AG04450 (cell line): ENCODE data around the gene MAP7D3. TPM values are rescaled to one million over a fixed set of nuclear protein-coding genes. Genes with fewer than 3 reads are reported as not detected.
"Not testable (repeated sequence)": the region's sequence is repeated elsewhere in the genome, so short reads cannot be mapped to it uniquely, and the experiment has no call there.

Experiments
- CTCF ChIA-PET: fragments of 300-600, 350-600 bp; formaldehyde crosslinking; extraction: SDS; loops from one replicate; lab custom pipeline; 2022; ENCODE audit warnings: antibody characterized with exemption, inconsistent platforms; lab: Charles Lee
- POLR2A ChIA-PET: fragments of 350-600 bp; formaldehyde crosslinking; extraction: SDS; loops from one replicate; lab custom pipeline; 2021; ENCODE audit warnings: antibody characterized with exemption, inconsistent platforms; lab: Yijun Ruan, JAX
- DNase-seq: peaks from one replicate; pipeline ENCODE4 v3.0.0-alpha.2; 2011; ENCODE audit warnings: low read depth, low spot score
- H3K27ac ChIP-seq: one replicate; pipeline ENCODE4 v1.5.1; 2012; ENCODE audit warnings: low read depth, low read length, control low read depth
- H3K27me3 ChIP-seq: one replicate; pipeline ENCODE4 v1.6.0; 2012; ENCODE audit warnings: low read length; ENCODE audit not compliant: control insufficient read depth, insufficient read depth
- H3K4me3 ChIP-seq: 2 replicates; pipeline ENCODE4 v1.5.1; 2011; ENCODE audit warnings: mild to moderate bottlenecking, low read depth, low read length, control low read depth
- H3K9me3 ChIP-seq: 2 replicates; pipeline ENCODE4 v1.5.1; 2012; ENCODE audit warnings: low read length; ENCODE audit not compliant: control insufficient read depth, insufficient read depth
- CTCF ChIP-seq: IDR thresholded peaks from 2 replicates; pipeline ENCODE4 v1.5.1; 2011; ENCODE audit warnings: low read depth, low read length, control low read depth, inconsistent platforms
- polyA minus RNA-seq: library from RNA; depleted of rRNA, polyadenylated mRNA; stranded (reverse); fragments of >200 nt; gene quantifications from 2 replicates; pipeline ENCODE4 v1.2.3, GENCODE V29; 2011; rRNA and poly(A)+ RNA removed
- polyA plus RNA-seq: library from polyadenylated mRNA; depleted of rRNA; stranded (reverse); fragments of >200 nt; gene quantifications from 2 replicates; pipeline ENCODE4 v1.2.3, GENCODE V29; 2011; rRNA removed

The MAP7D3 gene, protein sequence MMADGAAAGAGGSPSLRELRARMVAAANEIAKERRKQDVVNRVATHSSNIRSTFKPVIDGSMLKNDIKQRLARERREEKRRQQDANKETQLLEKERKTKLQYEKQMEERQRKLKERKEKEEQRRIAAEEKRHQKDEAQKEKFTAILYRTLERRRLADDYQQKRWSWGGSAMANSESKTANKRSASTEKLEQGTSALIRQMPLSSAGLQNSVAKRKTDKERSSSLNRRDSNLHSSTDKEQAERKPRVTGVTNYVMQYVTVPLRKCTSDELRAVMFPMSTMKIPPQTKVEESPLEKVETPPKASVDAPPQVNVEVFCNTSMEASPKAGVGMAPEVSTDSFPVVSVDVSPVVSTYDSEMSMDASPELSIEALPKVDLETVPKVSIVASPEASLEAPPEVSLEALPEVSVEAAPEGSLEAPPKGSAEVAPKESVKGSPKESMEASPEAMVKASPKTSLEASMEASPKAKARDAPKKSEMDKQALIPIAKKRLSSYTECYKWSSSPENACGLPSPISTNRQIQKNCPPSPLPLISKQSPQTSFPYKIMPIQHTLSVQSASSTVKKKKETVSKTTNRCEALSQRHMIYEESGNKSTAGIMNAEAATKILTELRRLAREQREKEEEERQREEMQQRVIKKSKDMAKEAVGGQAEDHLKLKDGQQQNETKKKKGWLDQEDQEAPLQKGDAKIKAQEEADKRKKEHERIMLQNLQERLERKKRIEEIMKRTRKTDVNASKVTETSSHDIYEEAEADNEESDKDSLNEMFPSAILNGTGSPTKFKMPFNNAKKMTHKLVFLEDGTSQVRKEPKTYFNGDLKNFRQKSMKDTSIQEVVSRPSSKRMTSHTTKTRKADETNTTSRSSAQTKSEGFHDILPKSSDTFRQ
- polyA plus RNA-seq (12.4 and 16.6 TPM in 2 replicates), polyA minus RNA-seq (14.7 and 17.3 TPM in 2 replicates)

- H3K9me3 ChIP-seq: no peaks in the 10 kb centered on the region
- CTCF ChIA-PET: no interaction called here
- POLR2A ChIA-PET: interaction anchor here (0.6 kb wide), 1 partner anchor 20 kb away, joined by 7 read pairs; no protein-coding TSS in a partner anchor
- no peak for DNase-seq
- no peaks in the 10 kb centered on the region for H3K27me3 ChIP-seq
- no peak for TF ChIP-seq CTCF
- H3K4me3 ChIP-seq: peak within 1 kb of the TSS; percentile 68
- no peak within 1 kb of the TSS for H3K27ac ChIP-seq
These were observed at the start of gene MAP7D3 for GRCh38 chrX:136251041-136251991. TSS of gene MAP7D3 (minus strand) at chrX:136251400. CDS start at chrX:136251358, 42 bp downstream.

GRCh38 chrX:136300721-136301120 lies 49.5 kb upstream of the MAP7D3 start, which contains the start of gene ADGRG4:
TSS of gene ADGRG4 (plus strand) at chrX:136300963. CDS start at chrX:136308778, 7,815 bp downstream.
- H3K4me3 ChIP-seq, POLR2A ChIA-PET: not testable (repeated sequence)

DNA sequence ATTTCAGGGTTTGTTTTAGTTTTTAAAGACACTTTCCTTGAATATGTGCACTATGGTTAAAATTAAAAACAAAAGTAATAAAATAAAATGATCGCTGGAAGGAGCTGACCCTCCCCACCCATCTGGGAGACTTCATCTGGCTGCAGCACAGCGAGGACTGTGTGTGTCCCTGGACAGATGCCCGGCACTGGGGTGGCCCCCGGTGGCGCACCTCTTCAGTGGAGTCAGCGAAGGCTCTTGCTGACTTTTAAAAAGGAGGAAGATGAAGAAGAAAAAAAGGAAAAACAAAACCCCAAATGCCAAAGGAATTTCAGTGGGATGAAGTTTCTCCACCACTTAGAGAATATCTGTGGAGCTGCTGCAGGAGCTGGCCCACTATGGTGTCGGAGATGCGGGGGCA lies 44.2 kb upstream of the MAP7D3 start:
- Histone ChIP-seq H3K9me3 (no peaks in the 10 kb centered on the region), H3K27me3 (no peaks in the 10 kb centered on the region), H3K27ac (no peak overlapping the region), H3K4me3 (no peak overlapping the region)
- CTCF ChIA-PET: no interaction called here
- POLR2A ChIA-PET: no interaction called here
- TF ChIP-seq CTCF: no peak
- DNase-seq: no peak

More at GRCh38 chrX:136300721-136301120, 49.5 kb upstream of the MAP7D3 start, which contains the start of gene ADGRG4:
- H3K27me3 ChIP-seq, CTCF ChIA-PET, H3K9me3 ChIP-seq, DNase-seq, H3K27ac ChIP-seq: not testable (repeated sequence)

- no peak for DNase-seq
- Histone ChIP-seq H3K27me3 (no peaks in the 10 kb centered on the region), H3K9me3 (no peaks in the 10 kb centered on the region), H3K4me3 (no peak overlapping the region), H3K27ac (no peak overlapping the region)
- no peak for TF ChIP-seq CTCF
- ChIA-PET CTCF (no interaction called here), POLR2A (no interaction called here)
These were observed 41.5 kb upstream of the MAP7D3 start for GRCh38 chrX:136292656-136293055.

DNA sequence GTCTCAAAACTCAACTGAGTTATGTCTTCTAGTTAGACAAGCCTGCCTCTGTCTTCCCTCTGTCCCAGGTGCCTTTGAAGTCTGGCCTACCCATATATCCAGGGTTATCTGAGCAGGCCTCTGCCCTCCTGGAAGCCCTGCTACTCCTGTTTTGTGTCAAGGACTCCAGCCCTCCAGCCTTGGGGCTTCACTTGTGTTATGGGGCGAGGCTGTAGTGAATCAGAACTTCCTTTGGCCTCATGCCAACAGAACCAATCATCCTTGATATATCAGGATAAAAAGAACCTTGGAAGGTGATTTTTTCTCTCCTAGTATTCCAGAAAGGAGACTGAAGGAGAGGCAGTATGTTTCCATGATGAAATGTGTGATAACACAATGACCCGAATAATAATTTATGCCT lies 40.6 kb upstream of the MAP7D3 start:
- Histone ChIP-seq H3K27ac (no peak overlapping the region), H3K27me3 (no peaks in the 10 kb centered on the region), H3K4me3 (no peak overlapping the region), H3K9me3 (no peaks in the 10 kb centered on the region)
- no peak for TF ChIP-seq CTCF
- CTCF ChIA-PET: no interaction called here
- POLR2A ChIA-PET: no interaction called here
- DNase-seq: no peak

DNA sequence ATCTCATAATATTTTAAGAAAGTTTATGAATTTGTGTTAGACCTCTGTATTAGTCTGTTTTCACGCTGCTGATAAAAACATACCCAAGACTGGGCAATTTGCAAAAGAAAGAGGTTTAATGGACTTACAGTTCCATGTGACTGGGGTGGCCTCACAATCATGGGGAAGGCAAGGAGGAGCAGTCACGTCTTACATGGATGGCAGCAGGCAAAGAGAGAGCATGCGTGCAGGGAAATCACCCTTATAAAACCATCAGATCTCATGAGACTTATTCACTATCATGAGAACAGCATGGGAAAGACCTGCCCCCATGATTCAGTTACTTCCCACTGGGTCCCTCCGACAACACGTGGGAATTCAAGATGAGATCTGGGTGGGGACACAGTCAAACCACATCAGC lies 35.2 kb upstream of the MAP7D3 start:
- POLR2A ChIA-PET, H3K27ac ChIP-seq, H3K4me3 ChIP-seq, CTCF ChIA-PET, H3K27me3 ChIP-seq, DNase-seq, H3K9me3 ChIP-seq: not testable (repeated sequence)
